ENCODE measurements around the gene SIAH1.

Gene SIAH1

DNA sequence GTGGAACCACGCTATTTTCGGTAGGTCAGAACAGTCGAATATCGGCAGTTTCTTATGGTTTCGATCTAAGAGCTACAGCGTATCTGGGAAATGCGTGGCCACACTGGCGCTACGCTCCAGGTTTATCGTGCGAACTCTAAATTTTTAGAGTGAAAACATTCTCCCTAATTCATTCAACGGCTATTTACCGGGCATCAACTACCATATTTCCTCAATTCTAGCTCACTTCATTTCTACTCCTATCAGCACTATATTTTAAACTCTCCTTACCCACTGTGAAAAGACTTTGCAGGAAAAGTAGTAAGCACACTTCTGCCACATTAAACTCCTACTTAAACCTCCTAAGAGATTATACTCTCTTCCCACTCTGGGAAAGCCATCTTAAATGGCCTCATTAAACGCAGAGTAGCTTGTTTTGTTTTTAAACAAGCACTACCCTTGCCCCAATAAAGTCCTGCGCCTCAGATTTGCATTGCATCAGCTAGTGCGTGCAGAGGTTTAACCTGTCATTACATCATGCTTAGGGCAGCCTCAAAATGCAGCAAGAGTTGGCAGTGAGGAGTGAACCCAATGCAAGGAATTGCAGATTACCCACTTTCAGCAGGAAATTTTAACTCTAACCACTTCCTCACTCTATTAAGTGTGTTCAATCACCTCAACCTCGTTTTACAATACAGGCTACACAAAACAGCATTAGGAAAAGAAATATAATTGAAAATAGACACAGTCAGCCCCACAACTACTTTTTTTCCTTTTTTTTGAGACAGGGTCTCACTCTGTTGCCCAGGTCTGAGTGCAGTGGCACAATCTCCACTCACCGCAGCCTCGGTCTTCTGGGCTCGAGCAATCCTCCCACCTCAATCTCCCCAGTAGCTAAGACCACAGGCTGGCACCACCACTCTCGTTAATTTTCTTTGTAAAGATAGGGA is 18.8 kb downstream of the SIAH1 start (continued):
- TF ChIP-seq, protein P1, sequence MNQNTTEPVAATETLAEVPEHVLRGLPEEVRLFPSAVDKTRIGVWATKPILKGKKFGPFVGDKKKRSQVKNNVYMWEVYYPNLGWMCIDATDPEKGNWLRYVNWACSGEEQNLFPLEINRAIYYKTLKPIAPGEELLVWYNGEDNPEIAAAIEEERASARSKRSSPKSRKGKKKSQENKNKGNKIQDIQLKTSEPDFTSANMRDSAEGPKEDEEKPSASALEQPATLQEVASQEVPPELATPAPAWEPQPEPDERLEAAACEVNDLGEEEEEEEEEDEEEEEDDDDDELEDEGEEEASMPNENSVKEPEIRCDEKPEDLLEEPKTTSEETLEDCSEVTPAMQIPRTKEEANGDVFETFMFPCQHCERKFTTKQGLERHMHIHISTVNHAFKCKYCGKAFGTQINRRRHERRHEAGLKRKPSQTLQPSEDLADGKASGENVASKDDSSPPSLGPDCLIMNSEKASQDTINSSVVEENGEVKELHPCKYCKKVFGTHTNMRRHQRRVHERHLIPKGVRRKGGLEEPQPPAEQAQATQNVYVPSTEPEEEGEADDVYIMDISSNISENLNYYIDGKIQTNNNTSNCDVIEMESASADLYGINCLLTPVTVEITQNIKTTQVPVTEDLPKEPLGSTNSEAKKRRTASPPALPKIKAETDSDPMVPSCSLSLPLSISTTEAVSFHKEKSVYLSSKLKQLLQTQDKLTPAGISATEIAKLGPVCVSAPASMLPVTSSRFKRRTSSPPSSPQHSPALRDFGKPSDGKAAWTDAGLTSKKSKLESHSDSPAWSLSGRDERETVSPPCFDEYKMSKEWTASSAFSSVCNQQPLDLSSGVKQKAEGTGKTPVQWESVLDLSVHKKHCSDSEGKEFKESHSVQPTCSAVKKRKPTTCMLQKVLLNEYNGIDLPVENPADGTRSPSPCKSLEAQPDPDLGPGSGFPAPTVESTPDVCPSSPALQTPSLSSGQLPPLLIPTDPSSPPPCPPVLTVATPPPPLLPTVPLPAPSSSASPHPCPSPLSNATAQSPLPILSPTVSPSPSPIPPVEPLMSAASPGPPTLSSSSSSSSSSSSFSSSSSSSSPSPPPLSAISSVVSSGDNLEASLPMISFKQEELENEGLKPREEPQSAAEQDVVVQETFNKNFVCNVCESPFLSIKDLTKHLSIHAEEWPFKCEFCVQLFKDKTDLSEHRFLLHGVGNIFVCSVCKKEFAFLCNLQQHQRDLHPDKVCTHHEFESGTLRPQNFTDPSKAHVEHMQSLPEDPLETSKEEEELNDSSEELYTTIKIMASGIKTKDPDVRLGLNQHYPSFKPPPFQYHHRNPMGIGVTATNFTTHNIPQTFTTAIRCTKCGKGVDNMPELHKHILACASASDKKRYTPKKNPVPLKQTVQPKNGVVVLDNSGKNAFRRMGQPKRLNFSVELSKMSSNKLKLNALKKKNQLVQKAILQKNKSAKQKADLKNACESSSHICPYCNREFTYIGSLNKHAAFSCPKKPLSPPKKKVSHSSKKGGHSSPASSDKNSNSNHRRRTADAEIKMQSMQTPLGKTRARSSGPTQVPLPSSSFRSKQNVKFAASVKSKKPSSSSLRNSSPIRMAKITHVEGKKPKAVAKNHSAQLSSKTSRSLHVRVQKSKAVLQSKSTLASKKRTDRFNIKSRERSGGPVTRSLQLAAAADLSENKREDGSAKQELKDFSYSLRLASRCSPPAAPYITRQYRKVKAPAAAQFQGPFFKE (tag by site-specific recombination; IDR thresholded peaks at IDR 0.05; ENCODE audit: borderline replicate concordance), result no peak
- TF ChIP-seq, protein P2, sequence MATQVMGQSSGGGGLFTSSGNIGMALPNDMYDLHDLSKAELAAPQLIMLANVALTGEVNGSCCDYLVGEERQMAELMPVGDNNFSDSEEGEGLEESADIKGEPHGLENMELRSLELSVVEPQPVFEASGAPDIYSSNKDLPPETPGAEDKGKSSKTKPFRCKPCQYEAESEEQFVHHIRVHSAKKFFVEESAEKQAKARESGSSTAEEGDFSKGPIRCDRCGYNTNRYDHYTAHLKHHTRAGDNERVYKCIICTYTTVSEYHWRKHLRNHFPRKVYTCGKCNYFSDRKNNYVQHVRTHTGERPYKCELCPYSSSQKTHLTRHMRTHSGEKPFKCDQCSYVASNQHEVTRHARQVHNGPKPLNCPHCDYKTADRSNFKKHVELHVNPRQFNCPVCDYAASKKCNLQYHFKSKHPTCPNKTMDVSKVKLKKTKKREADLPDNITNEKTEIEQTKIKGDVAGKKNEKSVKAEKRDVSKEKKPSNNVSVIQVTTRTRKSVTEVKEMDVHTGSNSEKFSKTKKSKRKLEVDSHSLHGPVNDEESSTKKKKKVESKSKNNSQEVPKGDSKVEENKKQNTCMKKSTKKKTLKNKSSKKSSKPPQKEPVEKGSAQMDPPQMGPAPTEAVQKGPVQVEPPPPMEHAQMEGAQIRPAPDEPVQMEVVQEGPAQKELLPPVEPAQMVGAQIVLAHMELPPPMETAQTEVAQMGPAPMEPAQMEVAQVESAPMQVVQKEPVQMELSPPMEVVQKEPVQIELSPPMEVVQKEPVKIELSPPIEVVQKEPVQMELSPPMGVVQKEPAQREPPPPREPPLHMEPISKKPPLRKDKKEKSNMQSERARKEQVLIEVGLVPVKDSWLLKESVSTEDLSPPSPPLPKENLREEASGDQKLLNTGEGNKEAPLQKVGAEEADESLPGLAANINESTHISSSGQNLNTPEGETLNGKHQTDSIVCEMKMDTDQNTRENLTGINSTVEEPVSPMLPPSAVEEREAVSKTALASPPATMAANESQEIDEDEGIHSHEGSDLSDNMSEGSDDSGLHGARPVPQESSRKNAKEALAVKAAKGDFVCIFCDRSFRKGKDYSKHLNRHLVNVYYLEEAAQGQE (tag by site-specific recombination; IDR thresholded peaks at IDR 0.05), result no peak
- TF ChIP-seq, protein P3, sequence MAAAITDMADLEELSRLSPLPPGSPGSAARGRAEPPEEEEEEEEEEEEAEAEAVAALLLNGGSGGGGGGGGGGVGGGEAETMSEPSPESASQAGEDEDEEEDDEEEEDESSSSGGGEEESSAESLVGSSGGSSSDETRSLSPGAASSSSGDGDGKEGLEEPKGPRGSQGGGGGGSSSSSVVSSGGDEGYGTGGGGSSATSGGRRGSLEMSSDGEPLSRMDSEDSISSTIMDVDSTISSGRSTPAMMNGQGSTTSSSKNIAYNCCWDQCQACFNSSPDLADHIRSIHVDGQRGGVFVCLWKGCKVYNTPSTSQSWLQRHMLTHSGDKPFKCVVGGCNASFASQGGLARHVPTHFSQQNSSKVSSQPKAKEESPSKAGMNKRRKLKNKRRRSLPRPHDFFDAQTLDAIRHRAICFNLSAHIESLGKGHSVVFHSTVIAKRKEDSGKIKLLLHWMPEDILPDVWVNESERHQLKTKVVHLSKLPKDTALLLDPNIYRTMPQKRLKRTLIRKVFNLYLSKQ (tag by site-specific recombination; IDR thresholded peaks at IDR 0.05; ENCODE audit: borderline replicate concordance), result no peak
- TF ChIP-seq FEZF1 (tag by site-specific recombination; IDR thresholded peaks at IDR 0.05) (peak; percentile 78; the same call in 1 of the 2 replicates), ZNF623 (tag by site-specific recombination; IDR thresholded peaks at IDR 0.05) (no peak), ZNF768 (tag by site-specific recombination; IDR thresholded peaks at IDR 0.05) (no peak), YY1 (tag by site-specific recombination; IDR thresholded peaks at IDR 0.05) (no peak), ZNF140 (tag by site-specific recombination; IDR thresholded peaks at IDR 0.05) (no peak), ZBTB8A (tag by site-specific recombination; IDR thresholded peaks at IDR 0.05) (0 out of 2 replicates have a peak, but pooled peaks have one; percentile 10), ZNF48 (tag by site-specific recombination; IDR thresholded peaks at IDR 0.05) (no peak), ZNF391 (tag by site-specific recombination; IDR thresholded peaks at IDR 0.05; ENCODE audit: borderline replicate concordance, low read depth) (peak; percentile 34; the same call in 1 of the 2 replicates), ZNF2 (tag by site-specific recombination; IDR thresholded peaks at IDR 0.05) (peak; percentile 37; the same call in 1 of the 2 replicates), ZNF707 (tag by site-specific recombination; IDR thresholded peaks at IDR 0.05) (no peak), ZNF138 (tag by site-specific recombination; IDR thresholded peaks at IDR 0.05; ENCODE audit: borderline replicate concordance) (no peak), ZNF423 (tag by site-specific recombination; IDR thresholded peaks at IDR 0.05) (no peak), SP2 (tag by site-specific recombination; IDR thresholded peaks at IDR 0.05) (no peak), ZNF558 (tag by site-specific recombination; IDR thresholded peaks at IDR 0.05) (peak; percentile 90; the same call in 1 of the 2 replicates), ZFP69B (tag by site-specific recombination; IDR thresholded peaks at IDR 0.05) (peak; percentile 79)
- TF ChIP-seq, protein P4, sequence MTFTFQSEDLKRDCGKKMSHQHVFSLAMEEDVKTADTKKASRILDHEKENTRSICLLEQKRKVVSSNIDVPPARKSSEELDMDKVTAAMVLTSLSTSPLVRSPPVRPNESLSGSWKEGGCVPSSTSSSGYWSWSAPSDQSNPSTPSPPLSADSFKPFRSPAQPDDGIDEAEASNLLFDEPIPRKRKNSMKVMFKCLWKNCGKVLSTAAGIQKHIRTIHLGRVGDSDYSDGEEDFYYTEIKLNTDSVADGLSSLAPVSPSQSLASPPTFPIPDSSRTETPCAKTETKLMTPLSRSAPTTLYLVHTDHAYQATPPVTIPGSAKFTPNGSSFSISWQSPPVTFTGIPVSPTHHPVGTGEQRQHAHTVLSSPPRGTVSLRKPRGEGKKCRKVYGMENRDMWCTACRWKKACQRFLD (tag by site-specific recombination; IDR thresholded peaks at IDR 0.05), result no peak
- TF ChIP-seq, protein P5, sequence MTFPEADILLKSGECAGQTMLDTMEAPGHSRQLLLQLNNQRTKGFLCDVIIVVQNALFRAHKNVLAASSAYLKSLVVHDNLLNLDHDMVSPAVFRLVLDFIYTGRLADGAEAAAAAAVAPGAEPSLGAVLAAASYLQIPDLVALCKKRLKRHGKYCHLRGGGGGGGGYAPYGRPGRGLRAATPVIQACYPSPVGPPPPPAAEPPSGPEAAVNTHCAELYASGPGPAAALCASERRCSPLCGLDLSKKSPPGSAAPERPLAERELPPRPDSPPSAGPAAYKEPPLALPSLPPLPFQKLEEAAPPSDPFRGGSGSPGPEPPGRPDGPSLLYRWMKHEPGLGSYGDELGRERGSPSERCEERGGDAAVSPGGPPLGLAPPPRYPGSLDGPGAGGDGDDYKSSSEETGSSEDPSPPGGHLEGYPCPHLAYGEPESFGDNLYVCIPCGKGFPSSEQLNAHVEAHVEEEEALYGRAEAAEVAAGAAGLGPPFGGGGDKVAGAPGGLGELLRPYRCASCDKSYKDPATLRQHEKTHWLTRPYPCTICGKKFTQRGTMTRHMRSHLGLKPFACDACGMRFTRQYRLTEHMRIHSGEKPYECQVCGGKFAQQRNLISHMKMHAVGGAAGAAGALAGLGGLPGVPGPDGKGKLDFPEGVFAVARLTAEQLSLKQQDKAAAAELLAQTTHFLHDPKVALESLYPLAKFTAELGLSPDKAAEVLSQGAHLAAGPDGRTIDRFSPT (tag by site-specific recombination; IDR thresholded peaks at IDR 0.05), result no peak
- TF ChIP-seq, protein P6, sequence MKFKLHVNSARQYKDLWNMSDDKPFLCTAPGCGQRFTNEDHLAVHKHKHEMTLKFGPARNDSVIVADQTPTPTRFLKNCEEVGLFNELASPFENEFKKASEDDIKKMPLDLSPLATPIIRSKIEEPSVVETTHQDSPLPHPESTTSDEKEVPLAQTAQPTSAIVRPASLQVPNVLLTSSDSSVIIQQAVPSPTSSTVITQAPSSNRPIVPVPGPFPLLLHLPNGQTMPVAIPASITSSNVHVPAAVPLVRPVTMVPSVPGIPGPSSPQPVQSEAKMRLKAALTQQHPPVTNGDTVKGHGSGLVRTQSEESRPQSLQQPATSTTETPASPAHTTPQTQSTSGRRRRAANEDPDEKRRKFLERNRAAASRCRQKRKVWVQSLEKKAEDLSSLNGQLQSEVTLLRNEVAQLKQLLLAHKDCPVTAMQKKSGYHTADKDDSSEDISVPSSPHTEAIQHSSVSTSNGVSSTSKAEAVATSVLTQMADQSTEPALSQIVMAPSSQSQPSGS (tag by site-specific recombination; IDR thresholded peaks at IDR 0.05; ENCODE audit: low read depth), result peak; percentile 95
